Measurements from ENCODE around the gene SMIM43. TPM values are rescaled to one million over a fixed set of nuclear protein-coding genes. Genes with fewer than 3 reads are reported as not detected.
A peak's percentile ranks its signal among the peaks of the same experiment; 100 is the strongest.

The SMIM43 gene
- total and polyA plus RNA-seq, 4 donors: not detected

DNA sequence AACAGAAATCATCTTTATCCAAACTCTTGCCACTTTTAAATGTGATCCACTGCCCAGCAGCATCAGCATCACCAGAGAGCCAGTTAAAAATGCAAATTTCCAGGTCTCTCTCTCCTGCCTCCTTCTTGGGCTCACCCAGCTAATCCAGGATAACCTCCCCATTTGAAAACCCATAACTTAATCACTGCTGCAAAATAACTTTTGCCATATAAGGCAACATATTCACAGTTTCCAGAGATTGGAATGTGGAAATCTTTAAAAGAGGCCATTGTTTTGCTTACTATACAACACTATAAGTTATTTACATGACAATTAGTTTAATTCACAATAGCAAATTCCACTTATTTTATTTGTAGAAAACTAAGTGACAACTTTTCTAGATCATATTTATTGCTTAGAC, 31.3 kb upstream of the SMIM43 start:
- Histone ChIP-seq H3K9ac (ENCODE audit: low read depth in 1 of 2, low read length in 2 of 2) (no peak overlapping the region), H3K9me3 (ENCODE audit: control insufficient read depth in 4 of 4, low read length in 3 of 4) (no peaks in the 10 kb centered on the region), H3K4me3 (ENCODE audit: low read depth in 1 of 3, low read length in 3 of 3) (no peak overlapping the region), H3K27me3 (ENCODE audit: control insufficient read depth in 4 of 4, insufficient read depth in 4 of 4, low read length in 3 of 4) (no peaks in the 10 kb centered on the region), H3K4me1 (ENCODE audit: control insufficient read depth in 4 of 4, insufficient read depth in 4 of 4, low read length in 3 of 4) (peaks cover 1 to 11% (median 10%) of the 10 kb centered on the region in 4 donors), H3K36me3 (ENCODE audit: control insufficient read depth in 4 of 4, insufficient read depth in 3 of 4, low read depth in 1 of 4, low read length in 3 of 4) (no peaks in the 10 kb centered on the region), H3K27ac (ENCODE audit: low read depth in 1 of 2, low read length in 2 of 2) (no peak overlapping the region)
- DNase-seq (ENCODE audit: low spot score): no peak
- no peak for TF ChIP-seq HNF4G (IDR thresholded peaks at IDR 0.05)
- no peak for TF ChIP-seq HNF4A (conservative IDR thresholded peaks at IDR 0.05)
- TF ChIP-seq ATF3 (IDR thresholded peaks at IDR 0.05): no peak
- no peak for TF ChIP-seq GABPA (IDR thresholded peaks at IDR 0.05 in 1 of 2, conservative IDR thresholded peaks at IDR 0.05 in 1 of 2)
- no peak for TF ChIP-seq FOXA1 (IDR thresholded peaks at IDR 0.05)
- no peak for TF ChIP-seq REST (IDR thresholded peaks at IDR 0.05)

DNA sequence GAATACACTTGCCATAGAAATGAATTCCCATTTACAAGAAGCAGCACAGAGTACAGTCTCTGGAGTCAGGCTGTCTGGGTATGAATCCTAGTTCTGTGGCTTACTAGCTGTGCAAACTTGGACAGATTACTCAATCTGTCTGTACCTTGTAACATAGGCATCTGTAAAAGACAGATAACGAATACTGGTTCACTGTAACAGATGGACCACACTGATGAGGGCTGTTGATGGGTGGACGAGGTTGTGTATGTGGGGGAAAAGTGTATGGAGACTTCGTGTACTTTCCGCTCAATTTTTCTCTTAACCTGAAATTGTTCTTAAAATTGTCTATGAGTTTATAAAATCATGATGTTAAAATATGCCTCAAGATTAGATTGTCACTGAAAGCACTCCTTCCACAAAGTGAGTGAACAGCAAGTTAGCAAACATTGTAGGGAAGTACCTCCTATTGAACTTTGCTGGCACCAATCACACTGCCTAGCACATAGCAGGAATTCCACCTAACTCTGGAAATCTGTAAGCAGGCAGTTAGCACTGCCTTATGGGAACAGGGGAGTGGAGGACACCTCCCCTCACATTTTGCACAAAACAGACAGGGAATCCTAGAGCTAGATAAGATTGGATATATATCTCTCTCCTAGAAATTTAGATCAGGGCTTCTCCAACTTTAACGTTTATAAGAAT, 29.7 kb upstream of the SMIM43 start:
- no peak overlapping the region for H3K9ac ChIP-seq (ENCODE audit: low read depth in 1 of 2, low read length in 2 of 2)
- H3K27ac ChIP-seq (ENCODE audit: low read depth in 1 of 2, low read length in 2 of 2): no peak overlapping the region
- H3K36me3 ChIP-seq (ENCODE audit: control insufficient read depth in 4 of 4, insufficient read depth in 3 of 4, low read depth in 1 of 4, low read length in 3 of 4): no peaks in the 10 kb centered on the region
- H3K4me3 ChIP-seq (ENCODE audit: low read depth in 1 of 3, low read length in 3 of 3): no peak overlapping the region
- TF ChIP-seq YY1 (IDR thresholded peaks at IDR 0.05) (no peak), RAD21 (IDR thresholded peaks at IDR 0.05) (no peak), JUND (IDR thresholded peaks at IDR 0.05) (no peak), MAX (IDR thresholded peaks at IDR 0.05) (no peak), ATF3 (IDR thresholded peaks at IDR 0.05) (no peak), FOXA1 (IDR thresholded peaks at IDR 0.05) (no peak), HNF4A (conservative IDR thresholded peaks at IDR 0.05) (no peak), REST (IDR thresholded peaks at IDR 0.05) (no peak), FOXA2 (IDR thresholded peaks at IDR 0.05) (no peak), HNF4G (IDR thresholded peaks at IDR 0.05) (no peak), CTCF (IDR thresholded peaks at IDR 0.05; ENCODE audit: low read depth, low read length, missing input control) (no peak), EGR1 (IDR thresholded peaks at IDR 0.05; ENCODE audit: low read depth in 2 of 2) (no peak), GABPA (IDR thresholded peaks at IDR 0.05 in 1 of 2, conservative IDR thresholded peaks at IDR 0.05 in 1 of 2) (no peak)
- H3K9me3 ChIP-seq (ENCODE audit: control insufficient read depth in 4 of 4, low read length in 3 of 4): no peaks in the 10 kb centered on the region
- DNase-seq (ENCODE audit: low spot score): peak; percentile 46
- H3K4me1 ChIP-seq (ENCODE audit: control insufficient read depth in 4 of 4, insufficient read depth in 4 of 4, low read length in 3 of 4): peaks cover 0 to 5% (median 4%) of the 10 kb centered on the region in 4 donors
- no peaks in the 10 kb centered on the region for H3K27me3 ChIP-seq (ENCODE audit: control insufficient read depth in 4 of 4, insufficient read depth in 4 of 4, low read length in 3 of 4)
- WGBS: 59% methylated on average over 5 of the region's 5 CpGs

All from liver (tissue), 9 donors.